Liver (tissue), 9 donors: ENCODE data around the gene SNX9. TPM values are rescaled to one million over a fixed set of nuclear protein-coding genes. Genes with fewer than 3 reads are reported as not detected.

Experiments
- DNase-seq: peaks from one replicate; pipeline ENCODE4 v3.0.0-alpha.2; 2017; ENCODE audit warnings: low spot score
- H3K27ac ChIP-seq, 2 donors: one replicate each; pipeline ENCODE4 v1.7.0; 2013; ENCODE audit warnings: inconsistent platforms in 2 of 2, low read length in 2 of 2, control low read depth in 1 of 2, low read depth in 1 of 2, mild to moderate bottlenecking in 1 of 2
- H3K27me3 ChIP-seq, 4 donors: one replicate each; pipeline versions ENCODE4 v1.6.1 to v1.7.0; 2013; ENCODE audit warnings: low read length in 3 of 4, inconsistent platforms in 1 of 4, mild to moderate bottlenecking in 1 of 4, moderate library complexity in 1 of 4; ENCODE audit not compliant: control insufficient read depth in 4 of 4, insufficient read depth in 4 of 4
- H3K36me3 ChIP-seq, 4 donors: one replicate each; pipeline versions ENCODE4 v1.6.1 to v1.7.0; 2013; ENCODE audit warnings: low read length in 3 of 4, mild to moderate bottlenecking in 3 of 4, low read depth in 1 of 4, moderate library complexity in 1 of 4; ENCODE audit not compliant: control insufficient read depth in 4 of 4, insufficient read depth in 3 of 4
- H3K4me1 ChIP-seq, 4 donors: one replicate each; pipeline versions ENCODE4 v1.6.1 to v1.7.0; 2013; ENCODE audit warnings: low read length in 3 of 4, mild to moderate bottlenecking in 3 of 4, moderate library complexity in 1 of 4; ENCODE audit not compliant: control insufficient read depth in 4 of 4, insufficient read depth in 4 of 4
- H3K4me3 ChIP-seq, 3 donors: one replicate each; pipeline versions ENCODE4 v1.6.1 to v1.7.0; 2013; ENCODE audit warnings: low read length in 3 of 3, control low read depth in 1 of 3, low read depth in 1 of 3, mild to moderate bottlenecking in 1 of 3
- H3K9ac ChIP-seq, 2 donors: one replicate each; pipeline ENCODE4 v1.7.0; 2013; ENCODE audit warnings: low read length in 2 of 2, mild to moderate bottlenecking in 2 of 2, moderate library complexity in 2 of 2, control low read depth in 1 of 2, low read depth in 1 of 2
- H3K9me3 ChIP-seq, 4 donors: one replicate each; pipeline versions ENCODE4 v1.6.1 to v1.7.0; 2013; ENCODE audit warnings: low read length in 3 of 4; ENCODE audit not compliant: control insufficient read depth in 4 of 4
- EGR1 ChIP-seq, 2 donors: IDR thresholded peaks; 2 replicates each; pipeline ENCODE4 v1.6.1; 2016 to 2018; ENCODE audit warnings: antibody characterized with exemption in 2 of 2, low read depth in 2 of 2
- FOXA1 ChIP-seq: IDR thresholded peaks from 2 replicates; pipeline ENCODE4 v1.6.1; 2016; ENCODE audit warnings: antibody characterized with exemption
- FOXA2 ChIP-seq: IDR thresholded peaks from 2 replicates; pipeline ENCODE4 v1.6.1; 2016; ENCODE audit warnings: antibody characterized with exemption
- GABPA ChIP-seq, 2 donors: IDR thresholded peaks in 1 of 2; conservative IDR thresholded peaks in 1 of 2; 2 replicates each; pipeline ENCODE4 v1.6.1; 2016; ENCODE audit warnings: antibody characterized with exemption in 2 of 2, mild to moderate bottlenecking in 1 of 2, moderate library complexity in 1 of 2
- HNF4A ChIP-seq, 2 donors: conservative IDR thresholded peaks; 2 replicates each; pipeline ENCODE4 v1.6.1; 2016; ENCODE audit warnings: antibody characterized with exemption in 2 of 2, mild to moderate bottlenecking in 2 of 2
- HNF4G ChIP-seq: IDR thresholded peaks from 2 replicates; pipeline ENCODE4 v1.6.1; 2016; ENCODE audit warnings: antibody characterized with exemption
- JUND ChIP-seq, 2 donors: IDR thresholded peaks; 2 replicates each; pipeline ENCODE4 v1.6.1; 2016; ENCODE audit warnings: antibody characterized with exemption in 2 of 2
- NR2F2 ChIP-seq: IDR thresholded peaks from 2 replicates; pipeline ENCODE4 v1.6.1; 2016; ENCODE audit warnings: antibody characterized with exemption
- RAD21 ChIP-seq, 2 donors: IDR thresholded peaks; 2 replicates each; pipeline ENCODE4 v1.6.1; 2016; ENCODE audit warnings: antibody characterized with exemption in 2 of 2, mild to moderate bottlenecking in 2 of 2
- RXRA ChIP-seq, 2 donors: IDR thresholded peaks; 2 replicates each; pipeline ENCODE4 v1.6.1; 2017 to 2018; ENCODE audit warnings: antibody characterized with exemption in 2 of 2, mild to moderate bottlenecking in 1 of 2
- SP1 ChIP-seq: IDR thresholded peaks from 2 replicates; pipeline ENCODE4 v1.6.1; 2018; ENCODE audit warnings: antibody characterized with exemption, mild to moderate bottlenecking
- YY1 ChIP-seq: IDR thresholded peaks from 2 replicates; pipeline ENCODE4 v1.6.1; 2016; ENCODE audit warnings: antibody characterized with exemption, mild to moderate bottlenecking
- whole genome bisulfite sequencing: extraction: QIAGEN DNeasy Blood & Tissue Kit; methylation state at CpG from one replicate; pipeline ENCODE4 v1.1.7; 2013; 5-methylcytosine and 5-hydroxymethylcytosine counted together
- polyA plus RNA-seq, 2 donors: library from polyadenylated mRNA; stranded (reverse) in 1 of 2; unstranded in 1 of 2; fragments of 200-250 nt in 1 of 2; fragments of >200 nt in 1 of 2; fragmentation: Nextera tagmentation in 1 of 2; extraction: Ambion mirVana in 1 of 2; gene quantifications; one replicate each; pipeline versions ENCODE4 v1.2.1 to v1.2.3, GENCODE V29; 2013 to 2015
- total RNA-seq, 2 donors: library from RNA; depleted of rRNA; stranded (reverse); fragments of >200 nt; gene quantifications; one replicate each; pipeline ENCODE4 v1.2.3, GENCODE V29; 2014
- TF ChIP-seq, protein P1 (sequence below): IDR thresholded peaks from 2 replicates; pipeline ENCODE4 v1.6.1; 2016; ENCODE audit warnings: antibody characterized with exemption, mild to moderate bottlenecking
- TF ChIP-seq, protein P2 (sequence below): IDR thresholded peaks from 2 replicates; pipeline ENCODE4 v1.6.1; 2016; ENCODE audit warnings: antibody characterized with exemption
- TF ChIP-seq, protein P3 (sequence below): IDR thresholded peaks from 2 replicates; pipeline ENCODE4 v1.6.1; 2016; ENCODE audit warnings: antibody characterized with exemption
- TF ChIP-seq, protein P4 (sequence below): fragments of 150-350 bp; IDR thresholded peaks from 2 replicates; pipeline ENCODE4 v1.5.1; 2017; ENCODE audit warnings: improper control_type of control experiment, low read depth, low read length; ENCODE audit not compliant: missing input control
- TF ChIP-seq, protein P5 (sequence below): IDR thresholded peaks from 2 replicates; pipeline ENCODE4 v1.6.1; 2016; ENCODE audit warnings: antibody characterized with exemption
- donor health status: healthy.
- donor health status: healthy.
- donor health status: healthy.
- donor health status: healthy.
- donor health status: healthy.

SNX9 gene
- total and polyA plus RNA-seq, 4 donors: 16.4 to 31.0 (median 22.3) TPM

DNA sequence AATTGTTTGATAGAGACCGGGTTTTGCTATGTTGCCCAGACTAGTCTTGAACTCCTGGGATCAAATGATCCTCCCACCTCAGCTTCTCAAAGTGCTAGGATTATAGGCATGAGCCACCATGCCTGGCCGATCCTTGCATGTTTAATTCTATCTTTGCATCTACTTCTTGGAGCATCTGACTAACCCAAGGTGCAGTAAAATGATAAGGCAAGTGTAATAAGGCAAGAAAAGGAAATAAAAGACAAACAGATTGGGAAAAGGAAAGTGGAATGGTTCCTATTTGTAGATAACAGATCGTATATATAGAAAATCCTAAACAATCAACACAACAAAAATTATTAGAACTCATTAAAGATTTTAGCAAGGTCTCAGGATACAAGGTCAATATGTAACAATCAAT is 36.8 kb upstream of the SNX9 start:
- WGBS: 90% methylated on average over 3 of the region's 3 CpGs
- TF ChIP-seq, protein P1, sequence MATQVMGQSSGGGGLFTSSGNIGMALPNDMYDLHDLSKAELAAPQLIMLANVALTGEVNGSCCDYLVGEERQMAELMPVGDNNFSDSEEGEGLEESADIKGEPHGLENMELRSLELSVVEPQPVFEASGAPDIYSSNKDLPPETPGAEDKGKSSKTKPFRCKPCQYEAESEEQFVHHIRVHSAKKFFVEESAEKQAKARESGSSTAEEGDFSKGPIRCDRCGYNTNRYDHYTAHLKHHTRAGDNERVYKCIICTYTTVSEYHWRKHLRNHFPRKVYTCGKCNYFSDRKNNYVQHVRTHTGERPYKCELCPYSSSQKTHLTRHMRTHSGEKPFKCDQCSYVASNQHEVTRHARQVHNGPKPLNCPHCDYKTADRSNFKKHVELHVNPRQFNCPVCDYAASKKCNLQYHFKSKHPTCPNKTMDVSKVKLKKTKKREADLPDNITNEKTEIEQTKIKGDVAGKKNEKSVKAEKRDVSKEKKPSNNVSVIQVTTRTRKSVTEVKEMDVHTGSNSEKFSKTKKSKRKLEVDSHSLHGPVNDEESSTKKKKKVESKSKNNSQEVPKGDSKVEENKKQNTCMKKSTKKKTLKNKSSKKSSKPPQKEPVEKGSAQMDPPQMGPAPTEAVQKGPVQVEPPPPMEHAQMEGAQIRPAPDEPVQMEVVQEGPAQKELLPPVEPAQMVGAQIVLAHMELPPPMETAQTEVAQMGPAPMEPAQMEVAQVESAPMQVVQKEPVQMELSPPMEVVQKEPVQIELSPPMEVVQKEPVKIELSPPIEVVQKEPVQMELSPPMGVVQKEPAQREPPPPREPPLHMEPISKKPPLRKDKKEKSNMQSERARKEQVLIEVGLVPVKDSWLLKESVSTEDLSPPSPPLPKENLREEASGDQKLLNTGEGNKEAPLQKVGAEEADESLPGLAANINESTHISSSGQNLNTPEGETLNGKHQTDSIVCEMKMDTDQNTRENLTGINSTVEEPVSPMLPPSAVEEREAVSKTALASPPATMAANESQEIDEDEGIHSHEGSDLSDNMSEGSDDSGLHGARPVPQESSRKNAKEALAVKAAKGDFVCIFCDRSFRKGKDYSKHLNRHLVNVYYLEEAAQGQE: no peak
- no peak for TF ChIP-seq FOXA1
- TF ChIP-seq, protein P2, sequence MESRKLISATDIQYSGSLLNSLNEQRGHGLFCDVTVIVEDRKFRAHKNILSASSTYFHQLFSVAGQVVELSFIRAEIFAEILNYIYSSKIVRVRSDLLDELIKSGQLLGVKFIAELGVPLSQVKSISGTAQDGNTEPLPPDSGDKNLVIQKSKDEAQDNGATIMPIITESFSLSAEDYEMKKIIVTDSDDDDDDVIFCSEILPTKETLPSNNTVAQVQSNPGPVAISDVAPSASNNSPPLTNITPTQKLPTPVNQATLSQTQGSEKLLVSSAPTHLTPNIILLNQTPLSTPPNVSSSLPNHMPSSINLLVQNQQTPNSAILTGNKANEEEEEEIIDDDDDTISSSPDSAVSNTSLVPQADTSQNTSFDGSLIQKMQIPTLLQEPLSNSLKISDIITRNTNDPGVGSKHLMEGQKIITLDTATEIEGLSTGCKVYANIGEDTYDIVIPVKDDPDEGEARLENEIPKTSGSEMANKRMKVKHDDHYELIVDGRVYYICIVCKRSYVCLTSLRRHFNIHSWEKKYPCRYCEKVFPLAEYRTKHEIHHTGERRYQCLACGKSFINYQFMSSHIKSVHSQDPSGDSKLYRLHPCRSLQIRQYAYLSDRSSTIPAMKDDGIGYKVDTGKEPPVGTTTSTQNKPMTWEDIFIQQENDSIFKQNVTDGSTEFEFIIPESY: no peak
- TF ChIP-seq GABPA (IDR thresholded peaks at IDR 0.05 in 1 of 2, conservative IDR thresholded peaks at IDR 0.05 in 1 of 2): no peak
- TF ChIP-seq FOXA2: no peak
- TF ChIP-seq, protein P3, sequence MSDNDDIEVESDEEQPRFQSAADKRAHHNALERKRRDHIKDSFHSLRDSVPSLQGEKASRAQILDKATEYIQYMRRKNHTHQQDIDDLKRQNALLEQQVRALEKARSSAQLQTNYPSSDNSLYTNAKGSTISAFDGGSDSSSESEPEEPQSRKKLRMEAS: no peak
- TF ChIP-seq NR2F2: no peak
- TF ChIP-seq, protein P4, sequence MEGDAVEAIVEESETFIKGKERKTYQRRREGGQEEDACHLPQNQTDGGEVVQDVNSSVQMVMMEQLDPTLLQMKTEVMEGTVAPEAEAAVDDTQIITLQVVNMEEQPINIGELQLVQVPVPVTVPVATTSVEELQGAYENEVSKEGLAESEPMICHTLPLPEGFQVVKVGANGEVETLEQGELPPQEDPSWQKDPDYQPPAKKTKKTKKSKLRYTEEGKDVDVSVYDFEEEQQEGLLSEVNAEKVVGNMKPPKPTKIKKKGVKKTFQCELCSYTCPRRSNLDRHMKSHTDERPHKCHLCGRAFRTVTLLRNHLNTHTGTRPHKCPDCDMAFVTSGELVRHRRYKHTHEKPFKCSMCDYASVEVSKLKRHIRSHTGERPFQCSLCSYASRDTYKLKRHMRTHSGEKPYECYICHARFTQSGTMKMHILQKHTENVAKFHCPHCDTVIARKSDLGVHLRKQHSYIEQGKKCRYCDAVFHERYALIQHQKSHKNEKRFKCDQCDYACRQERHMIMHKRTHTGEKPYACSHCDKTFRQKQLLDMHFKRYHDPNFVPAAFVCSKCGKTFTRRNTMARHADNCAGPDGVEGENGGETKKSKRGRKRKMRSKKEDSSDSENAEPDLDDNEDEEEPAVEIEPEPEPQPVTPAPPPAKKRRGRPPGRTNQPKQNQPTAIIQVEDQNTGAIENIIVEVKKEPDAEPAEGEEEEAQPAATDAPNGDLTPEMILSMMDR: no peak
- TF ChIP-seq HNF4A (conservative IDR thresholded peaks at IDR 0.05): no peak
- TF ChIP-seq RAD21 (IDR thresholded peaks at IDR 0.05): no peak
- no peak for TF ChIP-seq JUND (IDR thresholded peaks at IDR 0.05)
- no peak for TF ChIP-seq SP1
- no peak for TF ChIP-seq YY1
- TF ChIP-seq, protein P5, sequence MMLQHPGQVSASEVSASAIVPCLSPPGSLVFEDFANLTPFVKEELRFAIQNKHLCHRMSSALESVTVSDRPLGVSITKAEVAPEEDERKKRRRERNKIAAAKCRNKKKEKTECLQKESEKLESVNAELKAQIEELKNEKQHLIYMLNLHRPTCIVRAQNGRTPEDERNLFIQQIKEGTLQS: no peak
- TF ChIP-seq RXRA (IDR thresholded peaks at IDR 0.05): no peak
- no peak for TF ChIP-seq EGR1 (IDR thresholded peaks at IDR 0.05; ENCODE audit: low read depth in 2 of 2)

DNA sequence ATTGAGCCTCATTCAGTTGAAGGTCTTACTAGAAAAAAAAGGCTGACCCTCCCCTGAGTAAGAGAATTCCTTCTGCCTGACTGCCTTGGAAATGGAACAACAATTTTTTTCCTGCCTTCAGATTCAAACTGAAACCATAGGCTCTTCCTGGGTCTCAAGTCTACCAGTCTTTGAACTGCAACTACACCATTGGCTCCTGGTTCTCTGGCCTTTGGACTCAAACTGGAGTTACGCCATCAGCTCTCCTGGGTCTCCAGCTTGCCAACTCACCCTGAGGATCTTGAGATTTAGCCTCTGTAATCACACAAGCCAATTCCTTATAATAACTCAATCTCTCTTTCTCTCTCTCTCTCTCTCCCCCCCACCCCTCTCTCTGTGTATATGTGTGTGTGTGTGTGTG is 36.0 kb upstream of the SNX9 start:
- H3K9ac ChIP-seq: no peak overlapping the region
- no peaks in the 10 kb centered on the region for H3K27me3 ChIP-seq
- DNase-seq: no peak
- no peaks in the 10 kb centered on the region for H3K9me3 ChIP-seq
- WGBS: 33% methylated on average over 1 of the region's 1 CpG
- H3K36me3 ChIP-seq: no peaks in the 10 kb centered on the region
- peaks cover 0 to 13% (median 6%) of the 10 kb centered on the region in 4 donors for H3K4me1 ChIP-seq
- H3K27ac ChIP-seq: no peak overlapping the region
- no peak overlapping the region for H3K4me3 ChIP-seq
- TF ChIP-seq RXRA (IDR thresholded peaks at IDR 0.05) (peak; percentile 39 to 61), NR2F2 (no peak), JUND (IDR thresholded peaks at IDR 0.05) (peak in 1 of 2 donors; percentile 71), EGR1 (IDR thresholded peaks at IDR 0.05; ENCODE audit: low read depth in 2 of 2) (no peak), YY1 (no peak), RAD21 (IDR thresholded peaks at IDR 0.05) (peak; percentile 18 to 27), HNF4G (peak; percentile 95), SP1 (peak; percentile 64), FOXA2 (no peak)
- TF ChIP-seq, protein P5: no peak
- TF ChIP-seq, protein P1: no peak
- TF ChIP-seq, protein P2: no peak

More for the DNA sequence above, 36.8 kb upstream of the SNX9 start:
- Histone ChIP-seq H3K4me3 (no peak overlapping the region), H3K9ac (no peak overlapping the region), H3K27ac (no peak overlapping the region), H3K9me3 (no peaks in the 10 kb centered on the region), H3K36me3 (no peaks in the 10 kb centered on the region), H3K4me1 (peaks cover 0 to 7% (median 3%) of the 10 kb centered on the region in 4 donors), H3K27me3 (no peaks in the 10 kb centered on the region)
- DNase-seq: no peak
